Measurements from ENCODE around the gene CCND2.

The CCND2 gene

GRCh38 chr12:4270831-4271716, 2.5 kb upstream of the CCND2 start:
- Histone ChIP-seq H3K27me3 (ENCODE audit: low read depth, low read length) (no peaks in the 10 kb centered on the region), H4K20me1 (ENCODE audit: insufficient read depth, low read length) (peaks cover 4% of the 10 kb centered on the region), H3K9ac (ENCODE audit: low read length) (peak overlapping the region; percentile 95), H3K4me2 (ENCODE audit: low read length) (peak overlapping the region; percentile 92), H3K9me3 (ENCODE audit: insufficient read depth, low read length) (no peaks in the 10 kb centered on the region), H3K79me2 (ENCODE audit: low read length) (peaks cover 51% of the 10 kb centered on the region), H3K4me3 (ENCODE audit: low read length) (peak overlapping the region; percentile 77), H2AFZ (ENCODE audit: low read depth, low read length) (no peak overlapping the region), H3K36me3 (replicated peaks; ENCODE audit: low read depth, low read length) (peaks cover 24% of the 10 kb centered on the region), H3K27ac (ENCODE audit: low read length) (peak overlapping the region; percentile 86), H3K4me1 (ENCODE audit: low read length) (peaks cover 28% of the 10 kb centered on the region)
- TF ChIP-seq EZH2phosphoT487 (IDR thresholded peaks at IDR 0.05; ENCODE audit: low read depth), result no peak
- TF ChIP-seq, protein P1, sequence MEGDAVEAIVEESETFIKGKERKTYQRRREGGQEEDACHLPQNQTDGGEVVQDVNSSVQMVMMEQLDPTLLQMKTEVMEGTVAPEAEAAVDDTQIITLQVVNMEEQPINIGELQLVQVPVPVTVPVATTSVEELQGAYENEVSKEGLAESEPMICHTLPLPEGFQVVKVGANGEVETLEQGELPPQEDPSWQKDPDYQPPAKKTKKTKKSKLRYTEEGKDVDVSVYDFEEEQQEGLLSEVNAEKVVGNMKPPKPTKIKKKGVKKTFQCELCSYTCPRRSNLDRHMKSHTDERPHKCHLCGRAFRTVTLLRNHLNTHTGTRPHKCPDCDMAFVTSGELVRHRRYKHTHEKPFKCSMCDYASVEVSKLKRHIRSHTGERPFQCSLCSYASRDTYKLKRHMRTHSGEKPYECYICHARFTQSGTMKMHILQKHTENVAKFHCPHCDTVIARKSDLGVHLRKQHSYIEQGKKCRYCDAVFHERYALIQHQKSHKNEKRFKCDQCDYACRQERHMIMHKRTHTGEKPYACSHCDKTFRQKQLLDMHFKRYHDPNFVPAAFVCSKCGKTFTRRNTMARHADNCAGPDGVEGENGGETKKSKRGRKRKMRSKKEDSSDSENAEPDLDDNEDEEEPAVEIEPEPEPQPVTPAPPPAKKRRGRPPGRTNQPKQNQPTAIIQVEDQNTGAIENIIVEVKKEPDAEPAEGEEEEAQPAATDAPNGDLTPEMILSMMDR (IDR thresholded peaks at IDR 0.05; ENCODE audit: low read depth, low read length), result no peak

GRCh38 chr12:4271717-4272423, 1.7 kb upstream of the CCND2 start:
- Histone ChIP-seq H3K9me3 (ENCODE audit: insufficient read depth, low read length) (no peaks in the 10 kb centered on the region), H3K4me2 (ENCODE audit: low read length) (peak overlapping the region; percentile 92), H4K20me1 (ENCODE audit: insufficient read depth, low read length) (peaks cover 12% of the 10 kb centered on the region), H3K27ac (ENCODE audit: low read length) (peak overlapping the region; percentile 86), H3K4me3 (ENCODE audit: low read length) (peak overlapping the region; percentile 93), H2AFZ (ENCODE audit: low read depth, low read length) (no peak overlapping the region), H3K79me2 (ENCODE audit: low read length) (peaks cover 59% of the 10 kb centered on the region), H3K27me3 (ENCODE audit: low read depth, low read length) (no peaks in the 10 kb centered on the region), H3K4me1 (ENCODE audit: low read length) (peaks cover 31% of the 10 kb centered on the region), H3K9ac (ENCODE audit: low read length) (peak overlapping the region; percentile 99), H3K36me3 (replicated peaks; ENCODE audit: low read depth, low read length) (peaks cover 31% of the 10 kb centered on the region)
- TF ChIP-seq, protein P1 (IDR thresholded peaks at IDR 0.05; ENCODE audit: low read depth, low read length), result no peak

GRCh38 chr12:4272424-4273272, 914 bp upstream of the CCND2 start:
- Histone ChIP-seq H3K9ac (ENCODE audit: low read length) (peak overlapping the region; percentile 99), H2AFZ (ENCODE audit: low read depth, low read length) (no peak overlapping the region), H3K27me3 (ENCODE audit: low read depth, low read length) (no peaks in the 10 kb centered on the region), H4K20me1 (ENCODE audit: insufficient read depth, low read length) (peaks cover 19% of the 10 kb centered on the region), H3K36me3 (replicated peaks; ENCODE audit: low read depth, low read length) (peaks cover 38% of the 10 kb centered on the region), H3K4me2 (ENCODE audit: low read length) (peak overlapping the region; percentile 92), H3K27ac (ENCODE audit: low read length) (peak overlapping the region; percentile 86), H3K4me3 (ENCODE audit: low read length) (peak overlapping the region; percentile 93), H3K79me2 (ENCODE audit: low read length) (peaks cover 67% of the 10 kb centered on the region), H3K9me3 (ENCODE audit: insufficient read depth, low read length) (no peaks in the 10 kb centered on the region), H3K4me1 (ENCODE audit: low read length) (peaks cover 32% of the 10 kb centered on the region)
- TF ChIP-seq, protein P1 (IDR thresholded peaks at IDR 0.05; ENCODE audit: low read depth, low read length), result no peak
- no peak for TF ChIP-seq EZH2phosphoT487 (IDR thresholded peaks at IDR 0.05; ENCODE audit: low read depth)

All from OCI-LY3 (cell line).